ENCODE data around the gene LIME1.

DNA sequence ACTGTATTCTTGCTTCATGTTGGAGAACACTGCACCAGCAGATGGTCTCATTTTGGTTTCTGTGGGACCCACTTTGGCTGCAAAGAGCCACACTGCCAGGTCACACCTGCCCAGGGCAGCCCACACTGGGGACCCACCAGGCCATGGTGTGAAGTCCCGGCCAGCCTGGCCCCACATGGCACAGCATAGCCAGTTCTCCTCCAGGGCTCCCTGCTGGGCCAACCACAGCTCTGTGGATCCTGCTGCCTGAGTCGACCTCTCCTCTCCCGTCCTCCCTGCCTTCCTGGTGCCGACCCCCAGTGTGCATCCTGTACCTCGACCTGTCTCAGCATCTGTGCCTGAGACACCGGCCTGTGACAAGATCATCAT lies 31.7 kb upstream of the LIME1 start:
- TF ChIP-seq, protein P1, sequence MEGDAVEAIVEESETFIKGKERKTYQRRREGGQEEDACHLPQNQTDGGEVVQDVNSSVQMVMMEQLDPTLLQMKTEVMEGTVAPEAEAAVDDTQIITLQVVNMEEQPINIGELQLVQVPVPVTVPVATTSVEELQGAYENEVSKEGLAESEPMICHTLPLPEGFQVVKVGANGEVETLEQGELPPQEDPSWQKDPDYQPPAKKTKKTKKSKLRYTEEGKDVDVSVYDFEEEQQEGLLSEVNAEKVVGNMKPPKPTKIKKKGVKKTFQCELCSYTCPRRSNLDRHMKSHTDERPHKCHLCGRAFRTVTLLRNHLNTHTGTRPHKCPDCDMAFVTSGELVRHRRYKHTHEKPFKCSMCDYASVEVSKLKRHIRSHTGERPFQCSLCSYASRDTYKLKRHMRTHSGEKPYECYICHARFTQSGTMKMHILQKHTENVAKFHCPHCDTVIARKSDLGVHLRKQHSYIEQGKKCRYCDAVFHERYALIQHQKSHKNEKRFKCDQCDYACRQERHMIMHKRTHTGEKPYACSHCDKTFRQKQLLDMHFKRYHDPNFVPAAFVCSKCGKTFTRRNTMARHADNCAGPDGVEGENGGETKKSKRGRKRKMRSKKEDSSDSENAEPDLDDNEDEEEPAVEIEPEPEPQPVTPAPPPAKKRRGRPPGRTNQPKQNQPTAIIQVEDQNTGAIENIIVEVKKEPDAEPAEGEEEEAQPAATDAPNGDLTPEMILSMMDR (IDR thresholded peaks at IDR 0.05; ENCODE audit: control extremely low read depth in 1 of 3, insufficient read depth in 1 of 3, low read depth in 1 of 3, low read length in 3 of 3): no peak
- TF ChIP-seq CREB1 (IDR thresholded peaks at IDR 0.05) (no peak), TAF1 (IDR thresholded peaks at IDR 0.05; ENCODE audit: low read depth, low read length) (no peak), HDAC2 (IDR thresholded peaks at IDR 0.05; ENCODE audit: borderline replicate concordance in 1 of 2, low read depth in 2 of 2, low read length in 2 of 2) (no peak), JUND (IDR thresholded peaks at IDR 0.05; ENCODE audit: low read length) (no peak), SAP30 (IDR thresholded peaks at IDR 0.05; ENCODE audit: insufficient read depth, insufficient replicate concordance, low read length) (no peak), RAD21 (IDR thresholded peaks at IDR 0.05 in 1 of 2, conservative IDR thresholded peaks at IDR 0.05 in 1 of 2; ENCODE audit: low read depth in 2 of 2, low read length in 2 of 2) (no peak)
